ENCODE results near the gene UBE2O. TPM values are rescaled to one million over a fixed set of nuclear protein-coding genes. Genes with fewer than 3 reads are reported as not detected.

Gene UBE2O
- total RNA-seq, 2 donors from 2014 or later = 45.4 to 46.5 TPM

DNA sequence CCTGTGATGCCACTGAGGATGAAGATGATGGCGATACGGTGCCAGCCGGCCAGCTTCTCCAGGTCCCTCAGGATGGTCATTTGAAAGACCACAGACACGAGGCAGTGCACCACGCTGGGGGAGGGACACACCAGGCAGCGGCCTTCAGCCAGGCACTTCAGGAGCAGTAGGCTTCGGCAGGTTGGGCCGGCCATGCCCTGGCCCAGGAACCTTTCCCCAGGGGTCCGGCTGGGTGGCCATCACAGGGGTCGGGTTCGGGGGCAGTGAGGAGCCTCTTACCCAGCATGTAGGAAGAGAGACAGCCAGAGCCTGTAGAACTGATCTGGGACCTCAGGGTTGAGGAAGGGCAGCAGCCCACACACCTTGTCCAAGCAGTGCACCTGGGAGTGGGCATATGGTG is 19.8 kb upstream of the UBE2O start:
- H3K36me3 Mint-ChIP-seq (ENCODE audit: low read depth) = peaks cover 5% of the 10 kb centered on the region
- H3K9me3 Mint-ChIP-seq = no peaks in the 10 kb centered on the region
- Histone ChIP-seq H3K27me3 (ENCODE audit: control insufficient read depth, insufficient read depth, low read length, poor library complexity, severe bottlenecking) (no peaks in the 10 kb centered on the region), H3K27ac (ENCODE audit: low read depth, low read length) (no peak overlapping the region), H3K9me3 (ENCODE audit: control insufficient read depth, low read length) (no peaks in the 10 kb centered on the region), H3K36me3 (ENCODE audit: control insufficient read depth, insufficient read depth, low read length) (no peaks in the 10 kb centered on the region), H3K9ac (ENCODE audit: extremely low read depth, low read length, poor library complexity, severe bottlenecking) (no peak overlapping the region), H3K4me1 (ENCODE audit: control insufficient read depth, insufficient read depth, low read length) (peaks cover under 1% of the 10 kb centered on the region), H3K4me3 (ENCODE audit: low read length) (no peak overlapping the region)
- H3K4me1 Mint-ChIP-seq = no peaks in the 10 kb centered on the region
- TF ChIP-seq, protein P1, sequence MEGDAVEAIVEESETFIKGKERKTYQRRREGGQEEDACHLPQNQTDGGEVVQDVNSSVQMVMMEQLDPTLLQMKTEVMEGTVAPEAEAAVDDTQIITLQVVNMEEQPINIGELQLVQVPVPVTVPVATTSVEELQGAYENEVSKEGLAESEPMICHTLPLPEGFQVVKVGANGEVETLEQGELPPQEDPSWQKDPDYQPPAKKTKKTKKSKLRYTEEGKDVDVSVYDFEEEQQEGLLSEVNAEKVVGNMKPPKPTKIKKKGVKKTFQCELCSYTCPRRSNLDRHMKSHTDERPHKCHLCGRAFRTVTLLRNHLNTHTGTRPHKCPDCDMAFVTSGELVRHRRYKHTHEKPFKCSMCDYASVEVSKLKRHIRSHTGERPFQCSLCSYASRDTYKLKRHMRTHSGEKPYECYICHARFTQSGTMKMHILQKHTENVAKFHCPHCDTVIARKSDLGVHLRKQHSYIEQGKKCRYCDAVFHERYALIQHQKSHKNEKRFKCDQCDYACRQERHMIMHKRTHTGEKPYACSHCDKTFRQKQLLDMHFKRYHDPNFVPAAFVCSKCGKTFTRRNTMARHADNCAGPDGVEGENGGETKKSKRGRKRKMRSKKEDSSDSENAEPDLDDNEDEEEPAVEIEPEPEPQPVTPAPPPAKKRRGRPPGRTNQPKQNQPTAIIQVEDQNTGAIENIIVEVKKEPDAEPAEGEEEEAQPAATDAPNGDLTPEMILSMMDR (conservative IDR thresholded peaks at IDR 0.05) = no peak
- no peaks in the 10 kb centered on the region for H3K27me3 Mint-ChIP-seq (ENCODE audit: insufficient read depth)
- no peak overlapping the region for H3K27ac Mint-ChIP-seq
- 92 to 98% methylated on average over 8 to 11 of the region's 11 CpGs for WGBS, 2 experiments (ENCODE audit: insufficient coverage in 1 of 2, insufficient read length in 1 of 2)
- DNase-seq = no peak
- H3K4me3 Mint-ChIP-seq = no peak overlapping the region

- no peak for DNase-seq
- Histone ChIP-seq H3K27me3 (ENCODE audit: control insufficient read depth, insufficient read depth, low read length, poor library complexity, severe bottlenecking) (no peaks in the 10 kb centered on the region), H3K9ac (ENCODE audit: extremely low read depth, low read length, poor library complexity, severe bottlenecking) (no peak overlapping the region), H3K36me3 (ENCODE audit: control insufficient read depth, insufficient read depth, low read length) (no peaks in the 10 kb centered on the region), H3K27ac (ENCODE audit: low read depth, low read length) (no peak overlapping the region), H3K4me3 (ENCODE audit: low read length) (no peak overlapping the region), H3K4me1 (ENCODE audit: control insufficient read depth, insufficient read depth, low read length) (peaks cover 5% of the 10 kb centered on the region), H3K9me3 (ENCODE audit: control insufficient read depth, low read length) (no peaks in the 10 kb centered on the region)
- 93 to 95% methylated on average over 13 to 15 of the region's 15 CpGs for WGBS, 2 experiments (ENCODE audit: insufficient coverage in 1 of 2, insufficient read length in 1 of 2)
- TF ChIP-seq, protein P1 (conservative IDR thresholded peaks at IDR 0.05) = no peak
- H3K9me3 Mint-ChIP-seq = no peaks in the 10 kb centered on the region
- H3K4me3 Mint-ChIP-seq = no peak overlapping the region
- no peaks in the 10 kb centered on the region for H3K27me3 Mint-ChIP-seq (ENCODE audit: insufficient read depth)
- H3K27ac Mint-ChIP-seq = no peak overlapping the region
- no peaks in the 10 kb centered on the region for H3K4me1 Mint-ChIP-seq
- peaks cover 5% of the 10 kb centered on the region for H3K36me3 Mint-ChIP-seq (ENCODE audit: low read depth)
These were observed 19.3 kb upstream of the UBE2O start for GRCh38 chr17:76472258-76472645.

DNA sequence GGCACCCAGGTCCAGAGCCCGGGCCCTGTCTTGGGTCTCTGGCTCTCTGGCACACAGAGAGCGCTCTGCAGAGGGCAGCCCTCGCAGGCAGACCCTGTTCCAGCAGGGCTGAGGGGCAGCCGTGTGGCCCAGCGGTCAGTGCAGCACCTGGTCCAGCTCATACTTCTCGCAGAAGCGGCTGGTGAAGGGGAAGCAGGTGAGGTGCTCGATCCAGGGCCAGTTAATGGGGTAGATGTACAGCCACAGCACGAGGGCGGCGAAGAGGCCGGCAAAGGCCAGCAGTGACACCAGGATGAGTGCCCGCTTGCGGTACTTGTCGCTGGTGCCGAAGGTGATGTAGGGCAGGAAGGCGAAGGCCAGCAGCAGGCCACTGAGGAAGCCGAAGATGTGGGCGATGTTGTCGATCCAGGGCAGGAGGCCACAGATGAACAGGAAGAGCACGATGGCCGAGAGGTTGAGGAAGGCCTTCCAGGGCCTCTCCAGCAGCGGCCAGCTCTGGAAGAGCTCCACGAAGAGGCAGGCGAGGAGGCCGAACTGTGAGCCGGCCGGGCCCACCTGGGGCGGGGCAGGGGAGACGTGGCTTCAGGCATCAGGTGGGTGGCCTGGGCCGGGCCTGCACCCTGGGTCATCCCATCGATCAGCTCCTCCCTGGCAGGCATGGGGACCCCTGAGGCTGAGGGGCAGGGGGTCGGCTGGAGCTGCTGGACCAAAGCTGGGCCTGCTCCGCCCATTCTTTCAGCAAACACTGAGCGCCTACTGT is 18.7 kb upstream of the UBE2O start:
- WGBS, 2 experiments (ENCODE audit: insufficient coverage in 1 of 2, insufficient read length in 1 of 2) = 92 to 97% methylated on average over 22 to 35 of the region's 35 CpGs
- Histone ChIP-seq H3K9me3 (ENCODE audit: control insufficient read depth, low read length) (no peaks in the 10 kb centered on the region), H3K9ac (ENCODE audit: extremely low read depth, low read length, poor library complexity, severe bottlenecking) (no peak overlapping the region), H3K27me3 (ENCODE audit: control insufficient read depth, insufficient read depth, low read length, poor library complexity, severe bottlenecking) (no peaks in the 10 kb centered on the region), H3K36me3 (ENCODE audit: control insufficient read depth, insufficient read depth, low read length) (no peaks in the 10 kb centered on the region), H3K4me3 (ENCODE audit: low read length) (no peak overlapping the region), H3K27ac (ENCODE audit: low read depth, low read length) (no peak overlapping the region), H3K4me1 (ENCODE audit: control insufficient read depth, insufficient read depth, low read length) (peaks cover 6% of the 10 kb centered on the region)
- Mint-ChIP-seq H3K4me3 (no peak overlapping the region), H3K27me3 (ENCODE audit: insufficient read depth) (no peaks in the 10 kb centered on the region), H3K9me3 (no peaks in the 10 kb centered on the region), H3K27ac (no peak overlapping the region), H3K36me3 (ENCODE audit: low read depth) (peaks cover 5% of the 10 kb centered on the region), H3K4me1 (no peaks in the 10 kb centered on the region)
- no peak for DNase-seq
- TF ChIP-seq, protein P1 (conservative IDR thresholded peaks at IDR 0.05) = no peak

Measured in endodermal cell (in vitro differentiated cells).